Measurements from ENCODE around the gene B4GALT1.

B4GALT1 gene

DNA sequence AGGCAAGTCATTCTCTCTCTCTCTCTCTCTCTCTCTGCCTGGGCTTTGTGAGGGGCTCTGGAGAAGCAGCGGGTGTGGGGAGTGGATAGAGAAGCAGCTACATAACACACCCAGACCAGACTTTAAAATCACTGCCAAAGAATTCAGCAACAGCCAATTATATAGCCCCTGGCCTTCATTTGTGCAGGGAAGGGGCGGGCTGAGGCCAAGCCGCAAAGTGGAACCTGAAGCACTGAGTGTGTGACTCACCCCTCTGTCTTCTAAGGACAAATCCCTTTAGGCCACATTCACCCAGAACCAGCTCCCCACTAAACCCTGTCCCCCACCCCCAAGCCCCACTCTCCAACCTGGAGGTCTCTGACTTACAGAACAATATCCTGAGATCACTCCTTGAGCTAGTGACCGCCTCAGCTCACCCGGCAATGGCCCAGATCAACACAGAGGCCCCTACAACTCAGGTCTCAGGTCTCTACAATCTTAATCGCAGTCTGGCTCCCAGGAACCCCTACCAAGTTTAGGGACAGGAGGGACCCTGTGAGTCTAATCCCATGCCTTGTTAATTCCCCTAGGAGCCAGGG, 6.0 kb downstream of the B4GALT1 start:
- no peak for TF ChIP-seq ZNF274 (IDR thresholded peaks at IDR 0.05; ENCODE audit: low read depth, low read length)
- peak overlapping the region; percentile 49; the same call in 1 of the 2 replicates for H3K4me3 ChIP-seq (ENCODE audit: low read length)

DNA sequence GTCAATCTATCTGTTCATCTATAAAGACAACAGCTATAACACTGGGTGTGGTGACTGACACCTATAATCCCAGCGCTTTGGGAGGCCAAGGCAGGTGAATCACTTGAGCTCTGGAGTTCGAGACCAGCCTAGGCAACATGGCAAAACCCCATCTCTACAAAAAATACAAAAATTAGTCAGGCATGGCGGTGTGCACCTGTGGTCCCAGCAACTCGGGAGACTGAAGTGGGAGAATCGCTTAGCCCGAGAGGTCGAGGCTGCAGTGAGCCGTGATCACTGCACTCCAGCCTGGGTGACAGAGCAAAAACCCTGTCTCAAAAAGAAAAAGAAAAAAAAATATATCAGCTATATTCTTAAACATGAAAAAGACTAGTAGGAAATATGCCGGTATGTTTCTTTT, 6.7 kb downstream of the B4GALT1 start:
- H3K4me3 ChIP-seq (ENCODE audit: low read length): peak overlapping the region; percentile 49; the same call in 1 of the 2 replicates

DNA sequence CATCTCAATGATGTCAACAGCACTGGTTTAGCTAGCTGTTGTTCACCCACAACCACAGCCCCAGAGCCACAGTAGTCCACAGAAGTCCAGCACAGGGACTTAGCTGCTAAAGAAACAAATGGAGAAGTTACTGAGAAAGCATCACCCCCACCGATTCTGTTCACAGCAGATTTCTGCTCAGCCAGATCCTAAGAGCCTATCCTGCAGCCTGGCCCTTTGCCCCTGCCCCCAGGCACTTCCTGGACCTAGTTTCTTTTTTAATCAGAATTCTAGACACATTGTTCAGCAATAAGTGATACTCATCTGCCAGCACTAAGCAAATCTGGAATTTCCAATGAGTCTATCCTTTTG, 7.4 kb downstream of the B4GALT1 start:
- H3K4me3 ChIP-seq (ENCODE audit: low read length): peak overlapping the region; percentile 48; the same call in 1 of the 2 replicates
- TF ChIP-seq ZNF274 (IDR thresholded peaks at IDR 0.05; ENCODE audit: low read depth, low read length): no peak

DNA sequence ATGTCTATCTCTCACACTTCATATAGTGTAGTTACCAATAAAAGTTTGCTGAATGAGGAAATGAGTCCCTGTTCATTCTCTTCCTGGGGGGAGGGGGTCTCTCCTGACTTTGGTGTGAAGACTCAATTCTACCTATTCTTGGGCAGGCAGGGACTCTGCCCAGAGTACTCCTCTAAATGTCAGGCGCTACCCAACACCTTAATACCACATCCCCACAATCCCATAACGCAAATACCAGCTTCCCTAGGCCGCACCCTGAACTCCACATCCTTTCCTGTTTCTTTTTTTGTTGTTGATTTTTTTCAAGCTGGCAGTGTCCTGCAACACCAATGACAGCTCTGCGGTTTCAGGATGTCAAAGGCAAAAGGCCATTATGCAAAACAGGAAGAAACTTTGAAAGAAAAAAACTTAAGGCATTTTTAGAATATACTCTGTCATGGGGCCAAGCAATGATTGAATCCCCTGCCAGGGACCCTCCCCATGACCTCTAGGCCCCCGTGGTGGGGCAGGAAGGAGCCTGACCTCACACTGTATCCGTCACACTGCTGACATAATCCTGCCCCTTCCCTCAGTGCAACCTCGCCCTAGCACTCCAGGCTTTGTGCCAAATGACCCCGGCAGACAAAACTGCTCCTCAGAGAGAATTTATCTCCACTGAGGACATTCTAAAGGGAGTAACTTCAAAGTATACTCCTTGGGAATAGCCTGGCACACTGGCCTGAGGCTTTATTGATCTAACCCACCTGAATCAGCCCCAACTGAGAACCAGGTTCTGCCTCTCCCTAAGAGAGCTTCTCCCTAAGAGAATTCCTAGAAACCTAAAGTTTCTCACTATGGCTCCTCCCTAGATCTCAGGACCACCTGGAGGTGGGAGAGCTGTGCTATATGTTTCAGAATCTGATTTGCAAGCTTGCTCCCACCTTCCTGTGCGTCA, 8.0 kb downstream of the B4GALT1 start:
- peak overlapping the region; percentile 48; the same call in 1 of the 2 replicates for H3K4me3 ChIP-seq (ENCODE audit: low read length)
- TF ChIP-seq ZNF274 (IDR thresholded peaks at IDR 0.05; ENCODE audit: low read depth, low read length): no peak

DNA sequence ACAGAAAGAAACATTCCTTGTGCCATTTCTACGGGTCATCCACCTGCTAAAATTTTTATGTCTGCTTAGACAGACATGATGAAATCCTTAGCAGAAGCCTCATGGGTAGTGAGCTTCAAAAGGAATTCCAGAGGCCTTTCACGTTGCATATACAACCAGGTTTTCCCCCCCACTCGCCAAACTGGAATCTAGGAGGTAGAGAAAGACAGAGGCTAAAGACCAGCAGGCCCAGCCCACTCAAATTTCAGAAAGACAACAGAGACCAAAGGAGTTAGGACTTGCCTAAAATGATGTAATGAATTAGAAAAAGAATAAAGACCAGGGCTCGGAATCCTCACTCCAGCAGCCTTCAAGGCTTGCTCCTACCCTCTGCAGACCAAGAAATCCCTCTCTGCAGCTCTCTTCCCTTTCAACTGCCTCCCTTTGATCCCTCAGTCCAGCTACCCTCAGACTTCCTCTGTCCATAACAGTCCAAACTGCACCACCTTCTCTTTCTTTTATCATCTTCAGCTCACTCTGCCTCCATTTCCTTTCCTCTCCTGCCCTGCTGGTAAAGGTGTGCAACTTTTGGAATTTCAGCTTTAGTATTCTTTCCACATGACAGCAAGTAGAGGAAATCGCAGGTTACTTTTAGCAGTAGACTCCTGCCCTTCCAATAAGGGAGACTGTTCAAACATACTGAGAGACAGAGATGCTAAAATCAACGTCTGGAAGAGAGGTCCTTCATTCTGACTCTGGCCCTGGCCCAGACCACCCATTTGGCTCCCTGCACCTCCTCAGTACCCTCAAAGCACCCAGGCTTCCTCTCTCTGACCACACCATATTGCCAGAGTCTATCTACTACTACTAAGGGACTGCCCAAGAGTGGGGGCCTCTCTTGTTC, 8.9 kb downstream of the B4GALT1 start:
- no peak for TF ChIP-seq ZNF274 (IDR thresholded peaks at IDR 0.05; ENCODE audit: low read depth, low read length)

DNA sequence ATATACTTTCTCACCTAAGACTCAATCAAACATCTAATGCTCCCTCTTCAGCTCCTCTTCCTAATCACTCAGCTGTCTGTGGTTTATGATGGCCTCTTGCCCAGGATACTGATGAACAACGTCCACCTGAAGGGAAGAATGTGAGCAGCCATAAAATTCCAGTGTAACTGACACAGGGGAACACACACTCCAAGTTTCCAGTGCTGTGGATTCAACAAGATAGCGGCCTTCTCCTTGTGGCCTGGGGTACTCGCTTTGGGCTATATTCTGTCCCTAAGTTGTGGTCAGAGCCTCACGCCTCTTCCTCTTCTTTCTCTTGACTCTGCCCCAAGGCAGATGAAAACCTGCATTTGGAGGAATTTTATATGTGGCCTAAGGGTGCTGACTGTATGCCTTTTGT, 11.7 kb downstream of the B4GALT1 start:
- no peak overlapping the region for H3K4me3 ChIP-seq (ENCODE audit: low read length)
- TF ChIP-seq ZNF274 (IDR thresholded peaks at IDR 0.05; ENCODE audit: low read depth, low read length): no peak

More for the DNA sequence above, 8.9 kb downstream of the B4GALT1 start:
- H3K4me3 ChIP-seq (ENCODE audit: low read length): peak overlapping the region; percentile 48; the same call in 1 of the 2 replicates

DNA sequence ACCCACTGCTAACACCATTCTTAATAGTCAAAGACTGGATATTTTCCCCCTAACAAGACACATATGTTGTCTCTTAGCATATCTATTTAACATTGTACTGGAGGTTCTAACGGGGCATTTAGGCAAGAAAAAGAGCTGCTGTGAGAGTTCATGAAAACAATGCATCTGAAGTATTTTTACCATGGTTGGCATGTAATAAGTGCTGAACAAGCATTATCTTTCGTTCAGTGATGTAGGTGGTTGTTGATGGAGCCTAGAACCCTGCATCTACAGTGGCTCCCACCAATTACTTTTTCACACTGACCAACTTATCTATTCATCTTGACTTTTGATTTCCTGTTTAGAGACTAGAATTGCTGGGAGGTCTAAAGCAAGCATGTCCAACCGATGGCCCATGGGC, 12.8 kb downstream of the B4GALT1 start:
- no peak for TF ChIP-seq ZNF274 (IDR thresholded peaks at IDR 0.05; ENCODE audit: low read depth, low read length)
- H3K4me3 ChIP-seq (ENCODE audit: low read length): no peak overlapping the region

DNA sequence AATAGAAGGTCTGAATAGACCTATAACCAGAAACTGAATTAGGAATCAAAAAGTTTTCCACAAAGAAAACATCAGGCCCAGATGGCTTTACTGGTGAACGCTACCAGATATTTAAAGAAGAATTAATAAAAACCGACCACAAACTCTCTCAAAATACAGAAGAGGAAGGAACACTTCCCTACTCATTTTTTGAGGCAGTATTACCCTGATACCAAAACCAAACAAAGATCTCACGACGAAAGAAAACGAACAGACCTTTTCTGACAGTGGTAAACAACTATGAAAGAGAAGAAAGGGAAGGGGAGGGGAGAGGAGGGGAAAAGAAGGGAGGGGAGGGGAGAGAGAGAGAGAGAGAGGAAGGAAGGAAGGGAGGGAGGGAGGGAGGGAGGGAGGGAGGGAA, 13.5 kb downstream of the B4GALT1 start:
- no peak overlapping the region for H3K4me3 ChIP-seq (ENCODE audit: low read length)
- TF ChIP-seq ZNF274 (IDR thresholded peaks at IDR 0.05; ENCODE audit: low read depth, low read length): no peak

DNA sequence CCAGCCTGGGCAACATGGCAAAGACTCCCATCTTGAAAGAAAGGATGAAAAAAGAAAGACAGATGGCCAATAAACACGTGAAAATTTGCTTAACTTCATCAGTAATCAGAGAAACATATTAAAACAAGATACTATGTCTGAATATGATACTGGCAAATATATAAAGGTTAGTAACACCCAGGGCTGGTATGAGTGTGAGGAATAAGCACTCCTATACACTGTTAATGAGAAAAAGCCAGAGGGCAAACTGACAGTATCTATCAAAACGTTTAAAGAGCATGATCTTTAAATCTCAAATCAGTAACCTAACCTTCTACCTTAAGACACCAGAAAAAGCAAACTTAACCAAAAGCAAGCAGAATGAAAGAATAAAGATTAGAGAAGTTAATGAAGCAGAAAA, 14.1 kb downstream of the B4GALT1 start:
- no peak overlapping the region; the same call in 1 of the 2 replicates for H3K4me3 ChIP-seq (ENCODE audit: low read length)
- no peak for TF ChIP-seq ZNF274 (IDR thresholded peaks at IDR 0.05; ENCODE audit: low read depth, low read length)

DNA sequence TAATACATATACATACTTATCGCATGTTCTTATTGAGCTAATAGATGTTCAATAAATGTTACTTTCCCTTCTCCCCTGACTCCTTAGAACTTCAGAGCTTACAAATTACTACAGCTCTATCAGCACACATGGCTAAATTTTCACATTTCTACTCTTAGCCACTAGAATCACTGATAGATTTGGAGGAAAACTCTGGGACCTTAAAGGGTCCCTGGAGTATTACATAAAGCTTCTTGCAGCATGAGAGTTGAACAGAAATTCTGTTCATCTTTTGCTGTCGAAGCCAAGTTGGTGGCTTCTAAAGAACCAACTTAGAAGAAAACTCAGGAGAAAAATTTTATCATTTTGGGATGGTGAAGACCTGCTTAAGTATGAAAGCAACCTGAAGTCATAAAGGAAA, 15.5 kb downstream of the B4GALT1 start:
- no peak for TF ChIP-seq ZNF274 (IDR thresholded peaks at IDR 0.05; ENCODE audit: low read depth, low read length)

DNA sequence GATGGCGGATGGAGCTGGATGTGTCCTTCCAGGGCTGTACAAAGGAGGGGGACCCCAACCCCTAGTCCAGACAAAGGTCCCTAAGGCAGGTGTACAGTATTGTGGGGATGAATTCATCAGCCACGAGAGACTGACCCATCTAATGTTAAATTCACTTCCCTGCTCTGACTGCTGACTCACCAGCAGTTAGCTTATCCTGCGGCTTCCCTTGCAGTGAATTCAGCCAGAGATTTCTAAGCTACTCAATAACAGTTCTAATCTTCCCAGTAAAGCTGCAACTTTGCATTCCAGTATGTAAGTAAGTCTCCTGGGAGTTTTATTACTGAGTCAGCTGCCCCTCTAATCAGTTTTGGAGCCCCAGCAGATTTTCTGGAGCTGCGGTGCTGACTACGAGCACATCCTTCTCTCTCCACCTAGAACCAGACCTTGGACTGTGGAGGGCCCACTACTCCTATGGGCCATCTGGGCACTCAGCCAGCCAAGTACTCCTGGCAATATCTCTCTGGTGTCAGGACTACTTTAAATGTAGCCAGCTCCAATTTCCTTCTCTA, 16.1 kb downstream of the B4GALT1 start:
- no peak for TF ChIP-seq ZNF274 (IDR thresholded peaks at IDR 0.05; ENCODE audit: low read depth, low read length)
- H3K4me3 ChIP-seq (ENCODE audit: low read length): no peak overlapping the region

More for the DNA sequence above, 15.5 kb downstream of the B4GALT1 start:
- no peak overlapping the region for H3K4me3 ChIP-seq (ENCODE audit: low read length)

DNA sequence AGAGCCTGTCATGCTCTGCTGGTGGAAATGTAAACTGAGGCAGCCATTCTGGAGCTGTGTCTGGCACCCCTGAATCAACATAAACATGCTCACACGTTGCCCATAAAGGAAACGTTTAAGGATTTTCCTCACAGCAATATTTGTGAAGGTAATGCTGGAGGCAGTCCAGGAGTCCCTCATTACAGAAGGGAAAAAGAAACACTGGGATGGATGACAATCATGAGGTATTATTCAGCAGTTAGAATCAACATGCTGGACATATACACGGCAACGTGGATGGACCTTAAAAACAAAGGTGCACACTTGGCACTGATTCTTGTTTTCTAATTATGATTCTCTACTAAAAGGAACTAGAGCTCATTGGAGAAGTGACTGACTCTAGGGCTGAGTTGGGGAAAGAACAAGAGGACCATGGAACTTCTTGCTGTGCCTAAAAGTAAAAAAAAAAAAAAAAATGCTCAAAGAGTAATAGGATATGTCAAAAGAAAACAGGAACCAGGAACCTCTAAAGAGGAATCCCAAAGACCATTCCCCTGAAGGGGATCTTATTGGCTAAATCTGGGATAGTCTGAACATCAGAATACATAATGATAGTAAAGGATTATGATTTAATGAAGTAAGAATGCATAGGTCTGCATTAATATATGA, 18.6 kb downstream of the B4GALT1 start:
- H3K4me3 ChIP-seq (ENCODE audit: low read length): no peak overlapping the region
- TF ChIP-seq ZNF274 (IDR thresholded peaks at IDR 0.05; ENCODE audit: low read depth, low read length): no peak

DNA sequence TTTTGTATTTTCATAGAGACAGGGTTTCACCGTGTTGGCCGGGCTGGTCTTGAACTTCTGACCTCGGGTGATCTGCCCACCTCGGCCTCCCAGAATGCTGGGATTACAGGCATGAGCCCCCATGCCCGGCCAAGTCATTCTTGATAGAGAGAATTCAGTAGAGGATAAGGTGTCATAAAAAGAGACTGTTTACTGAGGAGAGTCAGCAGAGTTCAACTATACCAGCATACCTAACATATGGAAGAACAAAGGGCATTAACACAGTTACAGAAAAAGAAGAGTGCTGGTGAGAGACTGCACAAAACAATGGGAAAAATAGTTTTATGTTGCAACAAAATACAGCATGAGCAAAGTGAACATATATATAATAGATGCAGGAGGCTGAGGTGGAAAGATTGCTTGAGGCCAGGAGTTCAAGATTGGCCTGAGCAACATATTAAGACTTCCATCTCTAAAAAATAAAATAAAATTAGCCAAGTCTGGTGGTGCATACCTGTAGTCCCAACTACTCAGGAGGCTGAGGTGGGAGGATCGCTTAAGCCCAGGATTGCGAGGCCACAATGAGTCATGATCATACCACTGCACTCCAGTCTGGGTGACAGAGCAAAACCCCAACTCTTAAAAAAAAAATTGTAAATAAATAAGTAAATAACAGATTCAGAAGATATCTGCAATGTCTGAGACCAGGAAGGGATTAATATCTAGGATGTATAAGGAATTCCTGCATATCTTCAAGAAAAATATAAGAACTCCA, 19.5 kb downstream of the B4GALT1 start:
- no peak overlapping the region for H3K4me3 ChIP-seq (ENCODE audit: low read length)

More for the DNA sequence above, 19.5 kb downstream of the B4GALT1 start:
- no peak for TF ChIP-seq ZNF274 (IDR thresholded peaks at IDR 0.05; ENCODE audit: low read depth, low read length)

Measured in GM08714 (cell line).